KOPT-K1 (cell line): ENCODE data around the gene SKI.
"Not testable (repeated sequence)": the region's sequence is repeated elsewhere in the genome, so short reads cannot be mapped to it uniquely, and the experiment has no call there.

Source experiments
- H3K27ac ChIP-seq: fragments of 200-600 bp; sonication (generic); 2 replicates; pipeline ENCODE4 v1.5.1; 2016; ENCODE audit warnings: antibody characterized with exemption, mild to moderate bottlenecking, low read depth, low read length; ENCODE audit not compliant: poor library complexity, severe bottlenecking
- H3K36me3 ChIP-seq: fragments of 200-600 bp; sonication (generic); 2 replicates; pipeline ENCODE4 v1.5.1; 2017; ENCODE audit warnings: antibody characterized with exemption, mild to moderate bottlenecking, low read length, moderate library complexity; ENCODE audit not compliant: insufficient read depth
- H3K9me3 ChIP-seq: fragments of 200-600 bp; sonication (generic); 2 replicates; pipeline ENCODE4 v1.5.1; 2017; ENCODE audit warnings: antibody characterized with exemption, low read length, mild to moderate bottlenecking; ENCODE audit not compliant: insufficient read depth, poor library complexity, severe bottlenecking

SKI gene

DNA sequence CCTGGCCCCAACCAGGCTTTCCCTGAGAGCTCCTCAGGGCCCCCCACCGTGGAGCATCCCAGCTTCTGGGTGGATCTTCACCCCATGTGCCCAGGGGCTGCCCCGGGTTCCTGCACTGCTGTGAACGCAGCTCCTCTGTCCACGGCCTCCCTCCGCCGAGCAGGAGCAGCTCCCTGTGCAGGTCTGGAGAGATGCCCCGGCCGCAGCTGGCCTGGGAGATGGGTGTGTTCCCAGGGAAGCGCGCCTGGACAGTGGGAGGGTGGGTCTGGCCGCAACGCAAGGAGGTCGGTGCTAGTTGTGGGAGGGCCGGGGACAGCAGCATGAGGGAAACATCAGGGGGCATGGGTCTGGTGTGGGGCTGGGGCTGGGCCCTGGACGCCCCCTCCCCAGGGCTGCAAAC lies 91.9 kb downstream of the SKI start:
- peaks cover 2% of the 10 kb centered on the region for H3K9me3 ChIP-seq
- H3K27ac ChIP-seq, result no peak overlapping the region
- H3K36me3 ChIP-seq, result no peaks in the 10 kb centered on the region

DNA sequence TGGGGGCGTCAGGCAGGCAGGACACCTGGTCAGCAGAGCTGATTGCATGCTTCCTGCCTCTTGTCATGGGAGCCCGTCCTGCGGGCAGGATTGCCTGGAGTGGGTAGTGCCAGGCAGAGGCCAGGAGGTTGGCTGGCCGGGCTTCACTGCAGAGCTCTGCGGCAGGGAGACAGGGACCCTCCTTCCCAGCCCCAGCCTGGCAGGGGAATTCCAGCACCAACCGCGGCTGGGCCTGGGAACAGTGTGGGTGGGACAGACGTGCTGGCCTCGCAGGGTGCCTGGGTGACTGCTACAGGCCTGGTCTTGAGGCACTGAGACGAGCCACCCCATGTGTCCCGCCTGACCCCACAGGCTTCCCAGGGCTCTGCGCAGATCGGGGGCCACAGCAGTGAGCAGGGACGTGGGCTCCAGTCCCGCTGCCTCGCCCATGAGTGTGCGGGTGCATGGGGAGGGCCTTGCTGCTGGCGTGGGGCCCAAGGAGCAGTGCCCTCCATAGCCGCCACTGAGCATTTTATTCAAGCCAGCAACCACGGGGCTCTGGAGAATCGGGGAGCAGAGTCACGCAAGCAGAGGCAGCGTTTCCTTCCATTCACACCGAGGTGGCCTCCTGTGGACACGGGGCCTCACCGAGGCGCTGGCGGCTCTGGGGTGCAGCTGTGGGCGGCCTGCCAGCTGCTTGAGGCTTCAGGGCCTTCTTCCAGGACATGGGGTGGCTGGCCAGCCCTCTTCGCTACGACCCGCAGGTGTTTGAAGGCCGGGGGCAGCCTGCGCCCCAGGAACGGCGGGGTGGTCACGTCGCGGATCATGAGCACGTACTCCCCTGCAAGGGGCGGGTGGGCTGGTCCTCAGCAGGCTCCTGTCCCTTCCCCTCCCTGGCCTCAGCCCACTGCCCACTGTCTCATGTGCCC lies 92.9 kb downstream of the SKI start:
- Histone ChIP-seq H3K36me3 (no peaks in the 10 kb centered on the region), H3K9me3 (peaks cover 7% of the 10 kb centered on the region), H3K27ac (no peak overlapping the region)

DNA sequence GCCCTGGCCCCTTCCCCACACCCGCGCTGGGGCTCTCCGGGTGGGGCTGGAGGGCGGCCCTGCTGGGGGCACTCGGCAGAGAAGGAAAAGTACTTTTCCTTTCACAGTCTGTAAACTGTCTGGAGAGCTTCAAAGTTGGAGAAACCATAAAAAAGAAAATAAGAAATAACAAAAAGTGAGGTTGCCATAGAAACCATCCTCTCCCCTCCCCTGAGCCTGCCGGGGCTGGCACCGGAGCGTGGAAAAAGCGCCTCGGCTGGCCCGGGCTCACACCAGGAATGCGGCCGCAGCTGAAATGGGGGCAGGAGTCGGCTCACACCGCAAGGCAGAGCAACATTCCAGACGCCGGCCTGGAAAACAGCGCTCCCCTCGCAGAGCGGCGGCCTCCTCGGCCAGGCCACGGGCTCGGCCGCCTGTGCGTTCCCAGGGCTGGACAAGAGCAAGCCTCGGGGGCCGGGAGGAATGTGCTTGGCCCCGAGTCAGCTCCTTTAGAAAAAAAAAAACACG lies 94.0 kb downstream of the SKI start:
- Histone ChIP-seq H3K36me3 (no peaks in the 10 kb centered on the region), H3K9me3 (peaks cover 7% of the 10 kb centered on the region), H3K27ac (no peak overlapping the region)

DNA sequence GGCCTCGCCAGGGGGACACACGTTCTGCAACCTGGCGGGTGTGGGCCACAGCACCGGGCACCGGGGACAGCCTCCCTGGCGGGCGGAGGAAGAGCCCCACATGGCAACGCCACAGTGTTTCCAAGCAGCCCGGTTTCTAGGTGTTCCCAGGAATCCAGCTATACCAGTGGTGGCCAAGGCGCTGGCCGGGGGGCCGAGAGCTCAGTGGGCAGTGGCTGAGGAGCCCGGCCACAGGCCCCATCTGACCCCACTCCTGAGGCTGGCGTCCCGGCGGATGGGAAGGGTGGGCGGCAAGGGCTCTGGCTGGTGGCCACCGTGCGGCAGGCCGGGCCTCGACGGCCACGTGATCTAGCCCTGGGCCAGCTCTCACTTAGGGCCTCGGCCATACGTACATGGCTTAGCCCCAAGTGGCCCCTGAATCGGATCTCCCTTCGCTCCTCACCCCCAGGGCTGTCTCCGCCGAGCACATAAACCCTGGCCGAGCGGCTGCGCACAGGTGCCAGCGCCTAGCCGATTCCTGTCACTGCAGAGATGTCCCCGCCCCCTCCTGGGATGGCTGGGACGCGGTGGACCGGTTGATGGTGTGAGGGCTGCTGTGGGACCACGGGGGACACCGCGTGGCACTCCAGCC lies 94.6 kb downstream of the SKI start:
- no peaks in the 10 kb centered on the region for H3K36me3 ChIP-seq
- H3K9me3 ChIP-seq, result peaks cover 7% of the 10 kb centered on the region
- no peak overlapping the region for H3K27ac ChIP-seq

DNA sequence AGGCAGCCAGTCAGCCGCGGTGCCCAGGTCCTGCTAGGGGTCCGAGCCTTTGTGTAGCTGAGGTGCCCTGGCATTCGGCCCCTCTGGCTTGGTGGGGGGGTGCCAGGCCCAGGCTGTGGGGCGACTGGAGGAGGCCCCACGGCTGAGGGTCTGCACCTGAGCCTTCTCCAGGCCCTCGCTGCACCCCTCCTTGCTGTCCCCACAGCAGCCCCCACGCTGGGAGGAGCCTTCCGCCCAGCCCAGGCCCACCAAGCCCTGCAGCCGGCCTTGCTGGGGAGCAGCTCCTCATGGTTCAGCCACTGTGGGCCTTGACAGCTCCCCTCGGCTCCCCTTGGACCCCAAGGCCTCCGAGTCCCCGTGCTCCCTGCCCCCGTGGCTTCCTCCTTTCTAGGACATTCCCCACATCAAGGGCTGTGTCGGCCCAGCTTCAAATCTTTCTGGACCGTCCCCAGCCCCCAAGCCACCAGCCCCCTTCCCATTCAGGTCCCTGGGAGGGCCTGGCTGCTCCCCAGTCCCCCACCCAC lies 95.4 kb downstream of the SKI start:
- Histone ChIP-seq H3K36me3 (no peaks in the 10 kb centered on the region), H3K27ac (no peak overlapping the region), H3K9me3 (peaks cover 7% of the 10 kb centered on the region)

DNA sequence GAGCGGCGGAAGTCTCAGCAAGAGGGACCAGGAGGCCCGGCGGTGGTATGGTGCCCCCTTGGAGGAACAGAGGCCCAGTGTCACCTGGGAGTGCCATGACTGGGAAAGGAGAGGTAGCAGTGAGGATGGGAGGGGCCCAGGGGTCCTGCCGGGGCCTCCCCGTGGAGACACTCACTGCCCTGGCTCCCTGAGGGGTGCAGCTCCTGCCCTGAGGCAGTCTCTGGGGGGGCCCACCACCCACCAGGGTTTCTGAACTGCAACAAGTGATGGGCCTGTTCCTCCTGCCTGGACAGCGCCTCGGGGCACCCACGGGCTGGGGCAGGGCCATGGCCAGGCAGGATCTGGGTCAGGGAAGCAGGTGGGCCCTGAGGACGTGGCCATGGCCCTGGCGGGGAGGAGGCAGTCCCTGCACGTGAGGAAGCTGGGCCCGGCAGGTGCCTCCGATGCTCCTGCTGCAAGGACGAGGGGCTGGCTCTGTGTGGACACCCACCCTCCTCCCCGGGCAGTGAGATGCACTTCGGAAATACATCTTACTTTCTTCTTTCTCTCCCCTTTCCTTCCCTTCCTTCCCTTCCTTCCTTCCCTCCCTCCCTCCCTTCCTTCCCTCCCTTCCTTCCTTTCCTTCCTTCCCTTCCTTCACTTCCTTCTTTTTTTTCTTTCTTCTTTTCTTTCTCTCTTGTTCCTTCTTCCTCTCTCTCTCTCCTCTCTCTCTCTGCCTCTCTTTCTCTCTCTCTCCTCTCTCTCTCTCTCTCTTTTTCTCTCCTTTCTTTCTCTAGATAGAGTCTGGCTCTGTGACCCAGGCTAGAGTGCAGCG lies 96.6 kb downstream of the SKI start:
- no peak overlapping the region for H3K27ac ChIP-seq
- peaks cover 7% of the 10 kb centered on the region for H3K9me3 ChIP-seq
- H3K36me3 ChIP-seq, result no peaks in the 10 kb centered on the region

DNA sequence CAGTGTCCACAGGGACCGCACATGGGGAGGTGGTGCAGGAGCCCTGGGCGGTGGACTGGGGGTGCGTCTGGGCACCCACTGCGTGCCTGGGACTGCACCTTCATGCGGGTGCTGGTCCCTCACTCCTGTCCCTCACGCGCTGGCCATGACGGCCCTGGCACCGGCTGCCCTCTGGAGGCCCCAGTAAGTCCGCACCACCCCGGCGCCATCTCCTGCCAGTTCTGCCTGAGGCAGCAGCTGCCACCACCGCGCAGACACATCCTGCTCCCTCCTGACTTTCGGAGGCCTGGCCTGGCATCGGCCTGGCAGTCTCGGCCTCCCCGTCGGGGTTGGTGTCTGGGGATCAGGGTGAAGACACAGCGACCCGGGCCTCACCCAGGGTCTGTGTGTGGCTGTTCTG lies 98.4 kb downstream of the SKI start:
- H3K36me3 ChIP-seq, result no peaks in the 10 kb centered on the region
- no peak overlapping the region for H3K27ac ChIP-seq
- H3K9me3 ChIP-seq, result peaks cover 7% of the 10 kb centered on the region

DNA sequence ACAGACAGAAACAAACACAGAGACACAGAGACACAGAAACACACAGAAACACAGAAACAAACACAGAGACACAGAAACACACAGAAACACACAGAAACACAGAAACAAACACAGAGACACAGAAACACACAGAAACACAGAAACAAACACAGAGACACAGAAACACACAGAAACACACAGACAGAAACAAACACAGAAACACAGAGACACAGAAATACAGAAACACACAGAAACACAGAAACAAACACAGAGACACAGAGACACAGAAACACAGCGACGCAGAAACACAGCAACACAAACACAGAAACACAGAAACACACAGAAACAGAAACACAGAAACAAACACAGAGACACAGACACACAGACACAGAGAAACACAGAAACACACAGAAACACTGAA lies 99.0 kb downstream of the SKI start:
- H3K36me3 ChIP-seq, H3K27ac ChIP-seq, H3K9me3 ChIP-seq: not testable (repeated sequence)

DNA sequence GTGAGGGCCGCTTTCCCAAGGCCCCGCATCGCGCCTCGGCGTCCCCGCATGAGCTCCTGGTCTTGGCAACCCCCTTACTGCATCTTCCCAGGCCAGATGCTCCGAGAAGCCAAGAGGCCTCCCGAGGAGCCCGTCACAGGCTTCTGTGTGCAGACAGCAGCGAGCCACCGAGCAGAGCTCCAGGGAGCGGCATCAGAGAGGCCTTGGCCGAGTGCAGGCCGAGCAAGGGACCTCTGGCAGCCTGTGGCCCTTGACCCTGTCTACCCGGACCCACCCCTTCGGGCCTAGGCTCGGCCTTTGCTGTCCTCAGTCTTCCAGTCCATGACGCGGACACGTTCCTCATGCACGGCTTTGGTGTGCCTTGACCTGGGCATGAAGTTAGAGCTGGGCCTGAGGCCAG lies 99.7 kb downstream of the SKI start:
- Histone ChIP-seq H3K27ac (no peak overlapping the region), H3K36me3 (no peaks in the 10 kb centered on the region), H3K9me3 (peaks cover 7% of the 10 kb centered on the region)

DNA sequence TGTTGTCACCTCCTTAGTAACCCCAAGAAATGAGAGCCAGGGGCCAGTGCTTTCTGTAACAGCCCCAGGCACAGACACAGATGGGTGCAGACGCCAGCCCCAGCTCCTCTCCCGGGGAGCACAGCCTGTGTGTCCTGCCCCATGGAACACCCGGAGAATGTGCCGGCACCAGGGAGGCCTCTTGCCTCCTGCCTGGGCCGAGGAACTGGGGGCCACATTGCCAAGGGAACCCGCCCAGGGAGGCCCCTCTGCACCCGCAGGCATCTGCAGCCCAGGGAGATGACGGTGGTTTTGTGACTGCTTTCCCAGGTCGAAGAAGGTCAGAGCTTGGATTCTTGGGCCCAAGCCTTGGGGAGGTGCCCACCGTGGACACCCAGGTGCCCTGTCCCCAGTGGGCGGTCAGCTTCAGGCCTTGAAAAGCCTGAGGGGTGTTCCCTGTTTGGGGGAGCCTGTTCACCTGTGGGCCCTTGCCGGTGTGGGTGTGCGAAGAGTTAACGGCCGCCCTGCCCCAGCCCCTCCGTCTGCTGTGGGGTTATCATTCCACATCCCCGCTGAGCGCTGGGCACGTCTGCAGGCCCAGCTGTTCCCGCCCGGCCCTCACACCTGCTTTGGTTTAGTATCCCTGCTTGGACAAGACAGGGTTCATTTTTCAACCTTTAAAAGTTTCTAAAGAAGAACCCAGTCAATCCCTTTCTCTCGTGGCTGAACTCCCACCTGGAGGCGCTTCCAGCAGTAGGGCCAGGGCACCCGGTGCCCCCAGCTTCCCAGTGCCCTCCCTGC lies 100.7 kb downstream of the SKI start:
- Histone ChIP-seq H3K27ac (no peak overlapping the region), H3K36me3 (no peaks in the 10 kb centered on the region), H3K9me3 (peaks cover 7% of the 10 kb centered on the region)

DNA sequence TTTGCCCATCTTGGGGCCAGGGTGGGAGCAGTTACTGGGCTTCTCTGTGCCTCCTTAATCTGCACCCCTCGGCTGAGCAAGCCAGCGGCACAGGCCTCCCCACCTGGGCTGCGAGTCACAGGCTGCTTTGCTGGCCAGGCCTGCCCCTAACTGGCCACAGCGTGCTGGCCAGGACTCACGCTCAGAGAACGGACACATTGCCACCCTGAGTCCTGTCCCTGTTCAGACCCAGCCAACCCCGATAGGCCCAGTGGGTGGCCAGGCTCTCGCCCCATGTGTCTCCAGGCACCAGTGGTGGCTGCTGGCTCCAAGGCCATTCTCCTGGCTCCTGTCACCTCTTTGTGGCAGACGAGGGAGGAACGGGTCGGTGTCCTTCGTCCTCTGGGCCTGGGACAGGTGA lies 101.9 kb downstream of the SKI start:
- no peak overlapping the region for H3K27ac ChIP-seq
- no peaks in the 10 kb centered on the region for H3K36me3 ChIP-seq
- peaks cover 4% of the 10 kb centered on the region for H3K9me3 ChIP-seq

DNA sequence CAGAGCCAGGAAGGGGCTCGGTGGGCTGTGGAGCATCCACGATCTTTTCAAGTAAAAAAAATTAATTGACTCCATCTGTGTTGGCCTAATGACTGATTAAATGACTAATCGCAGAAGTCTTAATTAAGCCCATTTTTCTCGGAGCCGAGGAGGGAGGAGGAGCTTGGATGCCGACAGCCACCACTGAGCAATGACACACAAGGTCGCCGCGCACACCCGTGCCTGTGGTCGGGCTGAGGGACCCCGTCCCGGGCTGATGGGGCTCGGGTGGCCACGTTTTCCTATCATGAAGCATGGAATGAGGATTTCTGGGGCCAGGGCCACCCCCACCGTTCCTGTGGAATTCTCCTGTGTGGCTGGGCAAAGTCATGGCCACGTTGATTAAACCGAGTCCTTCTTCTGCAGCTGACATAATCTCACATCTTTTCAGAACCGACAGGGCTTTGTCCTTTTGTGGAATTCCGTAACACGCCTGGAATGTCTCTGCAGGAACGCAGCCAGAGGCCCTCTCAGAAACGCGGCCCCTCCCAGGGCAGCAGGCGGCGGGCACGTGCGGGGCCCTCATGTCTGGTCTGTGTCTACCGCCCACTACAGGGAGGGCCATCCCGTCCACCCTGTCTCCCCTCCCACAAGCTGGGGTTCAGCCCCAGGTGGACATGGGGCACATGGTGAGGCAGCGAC lies 102.5 kb downstream of the SKI start:
- H3K27ac ChIP-seq, result no peak overlapping the region
- H3K36me3 ChIP-seq, result no peaks in the 10 kb centered on the region
- no peaks in the 10 kb centered on the region for H3K9me3 ChIP-seq

DNA sequence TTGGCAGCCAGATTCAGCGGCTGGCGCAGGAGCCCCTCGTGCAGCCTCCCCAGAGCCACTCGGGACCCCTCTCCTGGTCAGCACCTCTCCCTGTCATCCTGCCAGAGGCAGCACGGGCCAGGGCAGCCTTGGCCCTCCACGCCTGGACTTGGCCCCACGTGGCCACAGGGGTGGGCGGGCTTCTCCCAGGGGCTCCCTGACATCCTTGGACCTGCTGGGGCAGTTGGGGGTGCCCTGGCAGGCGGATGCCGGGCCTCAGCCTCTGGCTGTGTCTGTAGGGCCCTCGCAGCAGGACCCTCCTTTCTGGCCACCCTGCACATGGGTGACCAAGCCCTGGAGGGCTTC lies 103.1 kb downstream of the SKI start:
- H3K9me3 ChIP-seq, result no peaks in the 10 kb centered on the region
- H3K27ac ChIP-seq, result no peak overlapping the region

DNA sequence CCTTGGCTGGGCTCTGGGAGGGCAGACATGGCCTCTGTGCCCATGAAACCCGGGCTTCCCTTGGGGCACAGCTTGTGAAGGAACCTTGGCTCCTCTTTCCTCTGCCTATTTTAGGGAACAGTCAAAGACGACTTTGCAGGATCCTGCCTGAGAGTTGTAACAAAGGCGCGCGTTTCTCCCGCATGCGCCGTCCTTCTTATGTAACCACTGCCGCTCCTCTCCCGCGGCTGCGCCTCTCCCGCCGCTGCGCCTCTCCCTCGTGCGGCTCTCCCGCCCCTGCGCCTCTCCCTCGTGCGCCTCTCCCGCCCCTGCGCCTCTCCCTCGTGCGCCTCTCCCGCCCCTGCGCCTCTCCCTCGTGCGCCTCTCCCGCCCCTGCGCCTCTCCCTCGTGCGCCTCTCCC lies 103.5 kb downstream of the SKI start:
- not testable (repeated sequence) for H3K27ac ChIP-seq, H3K36me3 ChIP-seq, H3K9me3 ChIP-seq

More for the DNA sequence above, 103.1 kb downstream of the SKI start:
- no peaks in the 10 kb centered on the region for H3K36me3 ChIP-seq
